Lung (tissue), 16 donors: ENCODE measurements around the gene INKA2. TPM values are rescaled to one million over a fixed set of nuclear protein-coding genes. Genes with fewer than 3 reads are reported as not detected.

Source experiments
- ATAC-seq: fragments of 200-7000 bp; cut with Tn5 transposase; one replicate; pipeline ENCODE4 v1.9.1; 2020; ENCODE audit warnings: moderate number of reproducible peaks; ENCODE audit not compliant: insufficient read depth, low FRiP score
- DNase-seq, 3 donors: peaks; one replicate each; pipeline ENCODE4 v3.0.0-alpha.2; 2013 to 2017
- H3K27ac ChIP-seq, 2 donors: one replicate each; pipeline ENCODE4 v1.5.1; 2013; ENCODE audit warnings: mild to moderate bottlenecking in 2 of 2, moderate library complexity in 2 of 2, control low read depth in 1 of 2, inconsistent platforms in 1 of 2, low read depth in 1 of 2, low read length in 1 of 2
- H3K27me3 ChIP-seq, 3 donors: one replicate each; pipeline ENCODE4 v1.5.1; 2013; ENCODE audit warnings: low read length in 2 of 3; ENCODE audit not compliant: control insufficient read depth in 3 of 3, insufficient read depth in 3 of 3
- H3K36me3 ChIP-seq, 4 donors: one replicate each; pipeline ENCODE4 v1.5.1; 2013; ENCODE audit warnings: low read length in 4 of 4, mild to moderate bottlenecking in 1 of 4, moderate library complexity in 1 of 4; ENCODE audit not compliant: control insufficient read depth in 4 of 4, insufficient read depth in 4 of 4
- H3K4me1 ChIP-seq, 5 donors: one replicate each; pipeline ENCODE4 v1.5.1; 2013; ENCODE audit warnings: low read length in 5 of 5, mild to moderate bottlenecking in 2 of 5, moderate library complexity in 1 of 5; ENCODE audit not compliant: control insufficient read depth in 5 of 5, insufficient read depth in 5 of 5
- H3K4me3 ChIP-seq: one replicate; pipeline ENCODE4 v1.5.1; 2013; ENCODE audit warnings: mild to moderate bottlenecking, control low read depth, moderate library complexity
- H3K9ac ChIP-seq, 2 donors: one replicate each; pipeline ENCODE4 v1.5.1; 2013; ENCODE audit warnings: low read length in 2 of 2, control low read depth in 1 of 2; ENCODE audit not compliant: insufficient read depth in 1 of 2
- H3K9me3 ChIP-seq, 4 donors: one replicate each; pipeline ENCODE4 v1.5.1; 2013; ENCODE audit warnings: low read length in 3 of 4, mild to moderate bottlenecking in 1 of 4, moderate library complexity in 1 of 4; ENCODE audit not compliant: control insufficient read depth in 4 of 4, insufficient read depth in 3 of 4
- CTCF ChIP-seq: IDR thresholded peaks from 2 replicates; pipeline ENCODE4 v1.5.1; 2012; ENCODE audit warnings: mild to moderate bottlenecking; ENCODE audit errors: control extremely low read depth, extremely low read depth
- WGBS, 2 donors: extraction: QIAGEN DNeasy Blood & Tissue Kit; methylation state at CpG; one replicate each; pipeline ENCODE4 v1.1.7; 2013; 5-methylcytosine and 5-hydroxymethylcytosine counted together
- long read RNA-seq, 5 donors: transcript quantifications; one replicate each; lab custom pipeline, GENCODE V29; 2026
- polyA plus RNA-seq, 2 donors: library from polyadenylated mRNA; stranded (reverse); fragments of 200-250 nt; gene quantifications; one replicate each; pipeline ENCODE4 v1.2.1, GENCODE V29; 2013
- total RNA-seq, 2 donors: library from RNA; depleted of rRNA in 1 of 2; stranded (reverse); fragments of >200 nt in 1 of 2; gene quantifications; one replicate each; pipeline ENCODE4 v1.2.1, GENCODE V29; 2014 to 2021
- donor health status: control.
- donor health status: control.
- donor health status: Bipolar disorder and iron deficiency.
- donor health status: healthy.
- donor health status: DM: yes; HTN: yes; CAD: no.

INKA2 gene
- 10 to 100 TPM in 1 of 2 donors, 1 to 10 TPM in 1; 3.3 to 12.5 TPM for total RNA-seq
- polyA plus RNA-seq: 1 to 10 TPM; 2.3 to 5.5 TPM
- long read RNA-seq, donor 1, full-length matches to known transcripts: 5 of 5 reads
- long read RNA-seq, donor 1, partial matches to known transcripts: 0 of 5 reads
- long read RNA-seq, donor 1, other reads (novel, unspliced or antisense): 0 of 5 reads
- long read RNA-seq, donor 2: 0 reads
- long read RNA-seq, donor 3: 0 reads
- long read RNA-seq, donor 4: 0 reads
- long read RNA-seq, donor 5, full-length matches to known transcripts: 4 of 4 reads
- long read RNA-seq, donor 5, partial matches to known transcripts: 0 of 4 reads
- long read RNA-seq, donor 5, other reads (novel, unspliced or antisense): 0 of 4 reads

DNA sequence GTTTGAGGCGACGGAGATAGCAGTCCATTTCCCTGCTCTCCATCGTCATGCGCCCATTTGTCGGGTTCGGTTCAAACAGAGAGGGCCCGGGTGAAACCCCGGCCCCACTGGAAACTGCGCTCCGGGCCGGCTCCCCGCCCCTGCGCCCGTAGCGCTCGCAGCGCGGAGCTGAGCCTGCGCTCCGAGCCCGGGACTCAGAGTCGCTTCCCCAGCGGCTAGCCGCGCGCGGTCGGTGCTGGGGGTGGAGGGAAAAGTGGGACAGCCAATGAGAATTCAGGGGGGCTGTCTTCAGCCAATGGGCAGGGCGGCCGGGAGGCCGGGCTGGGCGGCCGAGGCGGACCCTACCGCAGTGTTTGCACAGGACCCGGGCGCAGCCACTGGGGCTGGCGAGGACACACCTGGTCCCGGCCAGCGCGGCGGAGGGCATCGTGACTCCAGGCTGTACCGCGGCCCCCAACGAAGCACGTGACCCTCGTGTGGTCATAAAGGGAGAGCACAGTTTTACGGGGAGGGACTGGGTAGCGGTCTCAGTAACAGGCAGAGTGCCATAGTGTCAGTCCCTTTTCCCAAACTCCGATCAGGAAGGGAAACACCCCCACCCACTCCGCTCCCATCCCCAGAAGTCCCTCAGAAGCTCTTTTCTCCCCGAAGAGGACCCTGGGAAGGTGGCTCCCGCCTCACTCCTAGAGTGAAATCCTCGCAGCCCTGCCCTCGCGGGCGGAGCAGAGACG lies at the start of gene INKA2:
INKA2 (minus strand) TSS at position 202 of the 731 bp plus-strand sequence; CDS start at position 49, 153 bp downstream.
- WGBS, 2 donors: 0 to 1% methylated on average over 59 of the region's 59 CpGs
- peaks cover under 1 to 58% (median 22%) of the 10 kb centered on the region in 5 donors for H3K4me1 ChIP-seq

GRCh38 chr1:111786669-111787207 lies 47.5 kb upstream of the INKA2 start:
- Histone ChIP-seq H3K36me3 (no peaks in the 10 kb centered on the region), H3K4me3 (no peak overlapping the region), H3K9me3 (no peaks in the 10 kb centered on the region), H3K27me3 (peaks cover 0 to 19% (median 10%) of the 10 kb centered on the region in 3 donors), H3K9ac (no peak overlapping the region), H3K27ac (no peak overlapping the region), H3K4me1 (no peaks in the 10 kb centered on the region)
- no peak for TF ChIP-seq CTCF
- DNase-seq: no peak
- no peak for ATAC-seq
- WGBS, 2 donors: 82 to 89% methylated on average over 9 of the region's 9 CpGs

More for the DNA sequence above, at the start of gene INKA2:
- H3K36me3 ChIP-seq: no peaks in the 10 kb centered on the region
- peaks cover 0 to 20% (median 11%) of the 10 kb centered on the region in 3 donors for H3K27me3 ChIP-seq
- DNase-seq (peak; percentile 87 to 90 (median 88)), ATAC-seq (peak; percentile 94)
- TF ChIP-seq CTCF: no peak
- H3K4me3 ChIP-seq: peak within 1 kb of the TSS; percentile 50
- peak within 1 kb of the TSS; percentile 5 to 76 for H3K9ac ChIP-seq
- H3K9me3 ChIP-seq: no peaks in the 10 kb centered on the region
- peak within 1 kb of the TSS; percentile 93 to 96 for H3K27ac ChIP-seq

DNA sequence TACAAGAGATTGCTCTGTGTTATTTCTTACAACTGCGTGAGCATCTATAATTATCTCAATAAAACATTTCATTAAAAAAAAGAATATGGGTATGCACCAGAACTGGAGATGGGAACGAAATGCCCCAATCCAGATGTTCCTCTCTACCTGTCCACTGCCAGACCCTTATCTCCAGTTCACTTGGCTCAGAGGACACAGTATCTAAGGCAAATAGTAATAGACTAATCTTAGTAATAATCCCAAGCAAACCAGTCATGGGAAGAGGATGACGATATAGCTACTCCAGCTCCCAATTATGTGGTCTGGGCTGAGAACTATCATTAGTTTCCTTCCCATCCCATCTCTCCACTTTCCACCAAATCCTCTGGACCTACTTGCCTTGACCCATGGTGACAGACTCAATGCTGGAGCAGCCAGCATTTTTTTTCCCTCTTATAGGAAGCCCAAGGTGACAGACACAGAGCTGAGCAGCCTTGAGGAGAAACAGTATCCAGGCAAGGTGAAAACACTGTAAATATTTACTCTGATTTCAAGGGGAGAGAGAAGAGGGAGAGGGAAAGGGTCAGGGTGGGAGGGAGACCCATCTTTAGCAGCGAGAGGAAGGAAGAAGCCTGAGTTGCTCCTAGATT lies 45.2 kb upstream of the INKA2 start:
- no peaks in the 10 kb centered on the region for H3K4me1 ChIP-seq
- peaks cover 0 to 11% (median 10%) of the 10 kb centered on the region in 3 donors for H3K27me3 ChIP-seq
- ATAC-seq (no peak), DNase-seq (no peak)
- no peaks in the 10 kb centered on the region for H3K36me3 ChIP-seq
- whole genome bisulfite sequencing, 2 donors: 82 to 88% methylated on average over 4 of the region's 4 CpGs
- TF ChIP-seq CTCF: no peak
- no peak overlapping the region for H3K27ac ChIP-seq
- H3K4me3 ChIP-seq: no peak overlapping the region
- no peak overlapping the region for H3K9ac ChIP-seq
- H3K9me3 ChIP-seq: no peaks in the 10 kb centered on the region
